HPDE6-E6E7 (cell line): ENCODE data around the gene RND1.

Source experiments
- DNase-seq: peaks from one replicate; pipeline ENCODE4 v3.0.0; 2011; ENCODE audit warnings: missing footprints; ENCODE audit errors: extremely low spot score

The RND1 gene

DNA sequence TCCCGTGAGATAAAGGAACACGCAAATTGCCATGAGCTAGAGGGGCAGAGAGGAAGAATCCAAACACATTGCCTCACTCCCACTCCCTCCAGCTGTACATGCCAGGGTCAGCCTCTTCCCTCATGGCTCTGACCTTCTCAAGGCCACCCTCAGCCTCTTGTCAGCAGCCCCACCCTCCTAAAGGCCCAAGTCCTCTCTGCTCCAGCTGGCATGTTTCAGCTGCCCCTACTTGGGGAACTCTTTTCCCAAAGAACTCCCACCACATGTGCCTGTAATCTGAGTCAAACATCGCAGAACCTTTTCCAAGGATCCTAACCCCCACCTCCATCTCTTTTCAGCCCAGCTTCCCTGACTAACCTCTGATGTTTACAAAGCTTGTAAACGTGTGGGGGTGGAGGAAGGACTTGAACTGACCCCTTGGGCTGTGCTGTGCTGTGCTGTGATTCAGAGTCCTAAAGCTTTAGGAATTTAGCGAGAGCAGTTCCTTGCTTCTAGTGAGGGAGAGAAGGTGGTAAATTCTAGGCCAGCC, 54.7 kb downstream of the RND1 start:
- DNase-seq, result no peak

- no peak for DNase-seq
These were observed 57.7 kb downstream of the RND1 start for GRCh38 chr12:48807981-48808380.
